Fibroblast of the aortic adventitia (primary cell): Measurements from ENCODE around the gene GYS1. TPM values are rescaled to one million over a fixed set of nuclear protein-coding genes. Genes with fewer than 3 reads are reported as not detected.

Source experiments
- DNase-seq: peaks from one replicate; pipeline ENCODE4 v3.0.0-alpha.2; 2010; ENCODE audit warnings: low read depth
- H3K4me3 ChIP-seq: 2 replicates; pipeline ENCODE4 v1.5.1; 2011; ENCODE audit warnings: low read depth, mild to moderate bottlenecking, control low read depth, low read length, moderate library complexity
- total RNA-seq: library from RNA; depleted of rRNA; stranded (reverse); fragments of >200 nt; gene quantifications from 2 replicates; pipeline ENCODE4 v1.2.3, GENCODE V29; 2012; ENCODE audit warnings: low replicate concordance
- TF ChIP-seq, protein P1 (sequence below): IDR thresholded peaks from 2 replicates; pipeline ENCODE4 v1.5.1; 2011; ENCODE audit warnings: mild to moderate bottlenecking, low read length, control low read depth, inconsistent platforms; ENCODE audit not compliant: insufficient read depth

The GYS1 gene
- total RNA-seq, 1 donor, result 38.6 TPM

DNA sequence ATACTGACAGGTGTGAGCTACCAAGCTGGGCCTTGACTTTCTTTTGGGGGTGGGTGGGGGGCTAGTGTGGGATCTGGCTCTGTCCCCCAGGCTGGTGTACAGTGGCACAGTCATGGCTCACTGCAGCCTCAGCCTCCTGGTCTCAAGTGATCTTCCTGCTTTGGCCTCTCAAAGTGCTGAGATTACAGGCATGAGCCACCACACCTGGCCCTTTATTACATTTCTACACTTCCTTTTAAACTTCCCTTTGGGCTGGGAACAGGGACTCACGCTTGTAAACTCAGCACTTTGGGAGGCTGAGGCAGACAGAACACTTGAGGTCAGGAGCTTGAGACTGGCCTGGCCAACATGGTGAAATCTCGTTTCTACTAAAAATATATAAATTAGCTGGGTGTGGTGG is 16.0 kb downstream of the GYS1 start:
- DNase-seq, result no peak
- TF ChIP-seq, protein P1, sequence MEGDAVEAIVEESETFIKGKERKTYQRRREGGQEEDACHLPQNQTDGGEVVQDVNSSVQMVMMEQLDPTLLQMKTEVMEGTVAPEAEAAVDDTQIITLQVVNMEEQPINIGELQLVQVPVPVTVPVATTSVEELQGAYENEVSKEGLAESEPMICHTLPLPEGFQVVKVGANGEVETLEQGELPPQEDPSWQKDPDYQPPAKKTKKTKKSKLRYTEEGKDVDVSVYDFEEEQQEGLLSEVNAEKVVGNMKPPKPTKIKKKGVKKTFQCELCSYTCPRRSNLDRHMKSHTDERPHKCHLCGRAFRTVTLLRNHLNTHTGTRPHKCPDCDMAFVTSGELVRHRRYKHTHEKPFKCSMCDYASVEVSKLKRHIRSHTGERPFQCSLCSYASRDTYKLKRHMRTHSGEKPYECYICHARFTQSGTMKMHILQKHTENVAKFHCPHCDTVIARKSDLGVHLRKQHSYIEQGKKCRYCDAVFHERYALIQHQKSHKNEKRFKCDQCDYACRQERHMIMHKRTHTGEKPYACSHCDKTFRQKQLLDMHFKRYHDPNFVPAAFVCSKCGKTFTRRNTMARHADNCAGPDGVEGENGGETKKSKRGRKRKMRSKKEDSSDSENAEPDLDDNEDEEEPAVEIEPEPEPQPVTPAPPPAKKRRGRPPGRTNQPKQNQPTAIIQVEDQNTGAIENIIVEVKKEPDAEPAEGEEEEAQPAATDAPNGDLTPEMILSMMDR, result no peak
- no peak overlapping the region for H3K4me3 ChIP-seq

DNA sequence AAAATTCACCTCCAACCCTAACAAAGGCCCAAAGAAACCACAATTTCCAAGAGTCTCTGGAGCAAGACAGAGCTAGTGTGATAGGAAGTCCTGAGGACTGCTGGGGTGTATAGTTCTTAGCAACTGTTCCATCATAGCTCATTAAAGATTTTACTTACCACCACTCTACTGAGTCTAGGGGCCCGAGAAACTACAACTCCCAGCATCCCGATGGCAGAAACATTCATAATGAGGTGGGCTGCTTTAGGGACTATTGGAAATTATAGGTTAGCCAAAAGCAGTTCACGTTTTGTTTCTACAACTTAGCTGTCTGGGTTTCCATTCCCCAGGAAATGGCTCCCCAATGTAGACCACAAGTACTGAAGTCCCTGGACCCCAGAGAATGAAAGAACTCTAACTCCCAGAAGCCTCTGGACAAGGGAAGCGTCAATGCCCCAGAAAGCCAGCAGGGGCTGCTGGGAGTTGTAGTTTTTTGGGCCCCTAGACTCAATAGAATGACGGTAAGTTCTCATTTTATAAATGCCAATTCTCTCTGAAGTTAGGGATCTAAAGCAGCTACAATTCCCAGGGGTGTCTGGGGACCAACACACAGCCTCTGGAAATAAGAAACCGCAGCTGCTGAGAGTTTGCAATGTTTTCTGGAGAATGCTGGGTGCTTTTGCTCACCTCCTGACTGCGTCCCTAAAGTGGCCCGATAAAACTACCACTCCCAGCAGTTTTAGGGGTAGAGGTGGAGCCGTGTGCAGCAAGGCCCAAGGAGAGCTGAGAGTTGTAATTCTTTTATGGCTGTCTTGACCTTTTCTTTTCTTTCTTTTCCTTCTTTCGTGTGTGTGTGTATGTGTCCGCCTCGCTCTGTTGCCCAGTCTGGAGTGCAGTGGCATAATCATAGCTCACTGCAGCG is 16.9 kb downstream of the GYS1 start:
- TF ChIP-seq, protein P1, result peak; percentile 23
- no peak overlapping the region for H3K4me3 ChIP-seq
- no peak for DNase-seq

DNA sequence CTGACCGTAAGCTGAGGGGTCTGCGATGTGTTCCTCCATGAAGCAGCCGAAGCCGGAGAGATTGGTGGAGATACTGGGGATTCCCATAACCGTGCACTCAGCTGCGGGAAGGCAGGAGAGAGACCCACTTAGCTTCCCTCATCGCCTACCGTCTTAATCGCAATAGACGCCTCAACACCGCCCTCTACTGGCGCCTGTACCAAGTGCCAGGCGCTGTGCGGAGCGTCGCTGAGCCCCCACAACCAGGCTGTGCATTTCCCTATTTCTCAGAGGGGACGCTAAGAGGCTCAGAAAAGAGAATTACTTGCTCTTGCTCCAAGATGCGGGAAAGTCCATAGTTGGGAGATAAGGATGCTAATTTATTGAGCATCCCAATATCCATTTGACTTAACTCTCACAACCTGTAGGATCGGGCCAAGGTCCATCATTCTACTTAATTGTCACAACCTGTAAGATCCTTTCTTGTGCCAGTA is 22.1 kb downstream of the GYS1 start:
- TF ChIP-seq, protein P1, result peak; percentile 93
- no peak overlapping the region for H3K4me3 ChIP-seq
- DNase-seq, result peak; percentile 87

DNA sequence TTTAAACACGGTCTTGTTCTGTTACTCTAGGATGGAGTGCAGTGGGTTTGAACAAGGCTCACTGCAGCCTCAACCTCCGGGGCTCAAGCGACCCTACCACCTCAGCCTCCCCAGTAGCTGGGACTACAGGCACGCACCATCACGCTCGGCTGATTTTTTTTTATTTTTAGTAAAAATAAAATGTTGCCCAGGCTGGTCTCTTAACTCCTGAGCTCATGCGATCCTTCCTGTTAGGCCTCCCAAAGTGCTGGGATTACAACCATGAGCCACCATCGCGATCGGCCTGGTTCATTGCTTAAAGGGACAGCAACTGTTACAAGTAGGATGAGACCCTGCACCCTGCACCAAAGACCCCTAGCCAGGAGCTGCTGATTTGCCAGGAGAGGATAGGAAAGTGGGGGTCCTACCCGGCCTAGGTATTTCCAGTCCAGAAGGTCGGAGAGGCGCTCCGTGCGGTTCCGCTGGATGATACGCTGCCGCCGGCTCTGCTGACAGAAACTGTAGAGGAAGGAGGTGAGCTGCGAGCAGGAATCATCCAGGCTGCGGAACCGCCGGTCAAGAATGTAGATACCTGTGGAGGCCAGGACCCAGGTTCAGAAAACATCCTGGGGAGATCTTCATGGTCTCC is 22.9 kb downstream of the GYS1 start:
- TF ChIP-seq, protein P1, result no peak
- no peak overlapping the region for H3K4me3 ChIP-seq
- no peak for DNase-seq

DNA sequence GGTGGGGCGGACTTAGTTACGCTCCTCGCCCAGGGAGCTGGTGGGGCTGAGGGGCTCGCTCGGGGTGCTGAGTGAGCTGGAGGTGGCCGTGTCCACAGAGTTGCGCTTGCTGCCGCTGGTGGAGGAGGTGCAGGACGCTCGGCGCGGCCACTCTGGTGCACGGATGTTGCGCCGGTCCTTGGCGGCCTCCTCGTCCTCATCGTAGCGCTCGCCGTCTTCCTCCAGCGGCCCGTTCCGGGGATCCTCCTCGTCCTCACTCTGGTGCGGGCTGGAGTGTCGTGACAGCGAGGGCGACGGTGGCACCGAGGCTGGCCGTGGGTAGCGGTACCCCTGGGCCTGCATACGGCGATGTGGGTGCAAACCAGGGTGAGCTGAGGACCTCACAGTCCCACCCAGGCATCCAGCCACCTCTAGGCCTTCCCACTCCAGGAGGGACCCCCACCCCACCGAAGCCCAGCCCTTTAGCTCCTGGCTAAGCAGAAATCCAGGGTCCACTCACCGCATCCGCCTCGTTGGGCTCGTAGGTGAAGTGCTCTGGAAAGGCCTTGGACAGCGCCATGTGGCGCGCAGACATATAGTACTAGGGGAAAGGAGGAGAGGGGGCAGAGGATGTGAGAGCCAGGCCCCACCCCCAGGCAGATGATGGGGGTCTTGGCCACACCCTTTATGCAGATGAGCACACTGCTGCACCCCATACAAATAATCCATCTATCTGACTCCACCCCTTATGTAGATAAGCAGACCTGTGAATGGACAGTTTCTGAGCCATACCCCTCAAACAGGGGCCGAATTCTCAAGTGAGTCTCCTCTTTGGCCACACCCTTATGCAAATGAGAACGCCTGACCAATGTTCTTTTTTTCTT is 23.6 kb downstream of the GYS1 start:
- TF ChIP-seq, protein P1, result no peak
- peak; percentile 51 for DNase-seq
- H3K4me3 ChIP-seq, result no peak overlapping the region

DNA sequence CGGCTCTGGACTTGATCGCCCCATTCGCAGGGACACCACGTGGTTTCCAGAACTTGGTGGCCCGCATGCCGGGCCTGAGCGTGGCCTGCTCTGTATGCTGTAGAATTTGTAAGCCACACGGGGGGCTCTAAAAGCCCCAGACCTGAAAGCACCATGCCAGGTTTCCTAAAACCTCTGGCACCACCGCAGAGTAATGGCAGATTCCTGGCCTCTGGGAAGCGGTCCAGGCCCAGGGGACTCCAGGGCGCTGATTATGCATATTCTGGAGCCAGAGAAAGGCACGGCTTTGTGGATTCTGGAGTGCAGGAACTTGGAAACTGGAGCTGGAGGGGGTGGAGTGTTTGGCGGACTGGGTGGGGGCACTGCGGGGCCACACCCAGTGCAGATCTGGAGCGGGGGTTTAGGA is 24.3 kb downstream of the GYS1 start:
- TF ChIP-seq, protein P1, result no peak
- no peak overlapping the region for H3K4me3 ChIP-seq
- DNase-seq, result peak; percentile 42
